ENCODE data around the gene RTN4RL1.

Gene RTN4RL1

DNA sequence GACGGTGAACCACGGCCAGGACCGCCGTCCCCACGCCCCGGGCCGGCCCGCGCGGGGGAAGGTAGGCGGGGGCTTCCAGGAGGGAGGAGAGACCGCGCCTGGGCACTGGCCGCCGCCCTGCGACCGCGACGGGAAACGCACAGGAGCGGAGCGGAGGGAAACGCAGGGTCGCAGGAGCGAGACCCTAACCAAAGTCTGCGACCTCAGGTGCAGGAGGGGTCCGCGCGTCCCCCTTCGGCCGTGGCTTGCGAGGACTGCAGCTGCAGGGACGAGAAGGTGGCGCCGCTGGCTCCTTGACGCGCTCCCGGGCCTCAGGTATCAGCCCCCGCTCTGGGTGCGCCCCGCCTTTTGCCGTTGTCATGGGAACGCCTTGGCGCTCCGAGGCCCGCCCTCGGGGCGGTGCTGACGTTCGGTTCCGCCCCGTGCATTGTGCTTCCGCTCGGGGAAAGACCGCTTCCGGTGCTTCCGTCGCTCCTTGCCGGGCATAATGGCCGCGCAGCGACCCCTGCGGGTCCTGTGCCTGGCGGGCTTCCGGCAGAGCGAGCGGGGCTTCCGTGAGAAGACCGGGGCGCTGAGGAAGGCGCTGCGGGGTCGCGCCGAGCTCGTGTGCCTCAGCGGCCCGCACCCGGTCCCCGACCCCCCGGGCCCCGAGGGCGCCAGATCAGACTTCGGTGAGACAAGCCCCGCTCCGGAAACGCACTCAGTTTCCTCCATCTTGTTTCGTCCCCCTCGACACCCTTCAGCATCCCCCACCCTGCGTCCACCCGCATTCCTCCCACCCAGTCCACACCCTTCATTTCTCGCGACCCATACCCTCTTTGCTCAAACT lies 16.6 kb upstream of the RTN4RL1 start, which contains the start of gene OVCA2:
Gene OVCA2, plus strand, starts transcription at position 462 of the 829 bp plus-strand sequence. Its CDS starts 26 bp downstream, at position 488.
- H3K36me3 Mint-ChIP-seq, result peaks cover 10% of the 10 kb centered on the region
- H3K4me3 Mint-ChIP-seq, result peak within 1 kb of the TSS; percentile 96
- peak within 1 kb of the TSS; percentile 95 for H3K27ac Mint-ChIP-seq
- H3K27me3 Mint-ChIP-seq, result no peaks in the 10 kb centered on the region
- H3K9me3 Mint-ChIP-seq, result no peaks in the 10 kb centered on the region
- H3K4me1 Mint-ChIP-seq, result peaks cover 17% of the 10 kb centered on the region

DNA sequence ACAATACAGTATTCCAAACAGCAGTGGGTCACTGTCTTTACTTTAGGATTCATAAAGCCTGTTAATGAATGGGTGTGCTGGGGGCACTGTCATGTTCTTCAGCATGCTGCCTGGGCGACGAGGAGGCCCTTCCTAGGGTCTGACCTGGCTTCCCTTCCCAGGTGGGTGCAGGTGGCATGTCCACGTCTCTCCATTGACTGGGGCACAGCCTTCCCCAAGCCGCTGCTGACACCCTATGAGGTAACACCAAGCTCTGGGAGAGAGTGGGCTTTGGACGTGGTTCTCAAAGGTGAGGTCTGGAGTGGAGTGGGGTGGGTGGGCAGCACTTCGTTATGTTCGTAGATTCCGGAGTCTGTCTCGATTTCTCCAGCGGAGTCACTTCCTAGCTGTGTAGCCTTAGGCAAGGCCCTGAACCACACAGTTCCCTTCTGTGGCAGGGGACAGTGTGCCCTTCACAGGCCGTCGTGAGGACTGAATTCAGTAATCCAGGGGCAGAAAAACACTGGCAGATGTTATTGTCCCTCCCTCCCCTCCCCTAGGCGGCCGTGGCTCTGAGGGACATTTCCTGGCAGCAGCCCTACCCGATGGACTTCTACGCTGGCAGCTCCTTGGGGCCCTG lies 15.9 kb upstream of the RTN4RL1 start:
- H3K27ac Mint-ChIP-seq, result no peak overlapping the region
- peaks cover 11% of the 10 kb centered on the region for H3K36me3 Mint-ChIP-seq
- peaks cover 17% of the 10 kb centered on the region for H3K4me1 Mint-ChIP-seq
- H3K4me3 Mint-ChIP-seq, result peak overlapping the region; percentile 62
- H3K27me3 Mint-ChIP-seq, result no peaks in the 10 kb centered on the region
- no peaks in the 10 kb centered on the region for H3K9me3 Mint-ChIP-seq

GRCh38 chr17:2040219-2040827 lies 15.2 kb upstream of the RTN4RL1 start:
- Mint-ChIP-seq H3K4me1 (peaks cover 17% of the 10 kb centered on the region), H3K36me3 (peaks cover 11% of the 10 kb centered on the region), H3K9me3 (no peaks in the 10 kb centered on the region), H3K4me3 (peak overlapping the region; percentile 62), H3K27me3 (no peaks in the 10 kb centered on the region), H3K27ac (no peak overlapping the region)

DNA sequence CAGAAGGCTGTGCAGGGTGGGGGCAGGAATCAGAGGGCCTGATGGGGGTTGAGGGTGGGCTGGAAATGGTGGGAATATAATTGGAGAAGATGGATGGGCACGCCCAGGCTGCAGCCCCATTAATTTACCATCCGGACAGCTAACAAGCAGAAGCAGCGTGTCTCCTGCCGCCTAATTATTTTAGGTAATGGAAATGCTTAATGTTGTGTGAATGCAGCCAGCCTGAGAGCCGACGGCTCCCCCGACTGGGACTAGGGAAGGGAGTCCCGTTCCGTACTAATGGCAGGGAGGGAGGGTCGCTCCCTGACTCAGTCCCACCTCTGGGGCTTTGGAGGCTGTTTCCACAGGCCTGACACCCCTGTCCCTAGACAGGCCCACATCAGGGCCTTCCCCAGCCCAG lies 12.0 kb upstream of the RTN4RL1 start:
- Mint-ChIP-seq H3K36me3 (peaks cover 7% of the 10 kb centered on the region), H3K9me3 (no peaks in the 10 kb centered on the region), H3K4me1 (peaks cover 14% of the 10 kb centered on the region), H3K4me3 (no peak overlapping the region), H3K27ac (no peak overlapping the region), H3K27me3 (no peaks in the 10 kb centered on the region)

DNA sequence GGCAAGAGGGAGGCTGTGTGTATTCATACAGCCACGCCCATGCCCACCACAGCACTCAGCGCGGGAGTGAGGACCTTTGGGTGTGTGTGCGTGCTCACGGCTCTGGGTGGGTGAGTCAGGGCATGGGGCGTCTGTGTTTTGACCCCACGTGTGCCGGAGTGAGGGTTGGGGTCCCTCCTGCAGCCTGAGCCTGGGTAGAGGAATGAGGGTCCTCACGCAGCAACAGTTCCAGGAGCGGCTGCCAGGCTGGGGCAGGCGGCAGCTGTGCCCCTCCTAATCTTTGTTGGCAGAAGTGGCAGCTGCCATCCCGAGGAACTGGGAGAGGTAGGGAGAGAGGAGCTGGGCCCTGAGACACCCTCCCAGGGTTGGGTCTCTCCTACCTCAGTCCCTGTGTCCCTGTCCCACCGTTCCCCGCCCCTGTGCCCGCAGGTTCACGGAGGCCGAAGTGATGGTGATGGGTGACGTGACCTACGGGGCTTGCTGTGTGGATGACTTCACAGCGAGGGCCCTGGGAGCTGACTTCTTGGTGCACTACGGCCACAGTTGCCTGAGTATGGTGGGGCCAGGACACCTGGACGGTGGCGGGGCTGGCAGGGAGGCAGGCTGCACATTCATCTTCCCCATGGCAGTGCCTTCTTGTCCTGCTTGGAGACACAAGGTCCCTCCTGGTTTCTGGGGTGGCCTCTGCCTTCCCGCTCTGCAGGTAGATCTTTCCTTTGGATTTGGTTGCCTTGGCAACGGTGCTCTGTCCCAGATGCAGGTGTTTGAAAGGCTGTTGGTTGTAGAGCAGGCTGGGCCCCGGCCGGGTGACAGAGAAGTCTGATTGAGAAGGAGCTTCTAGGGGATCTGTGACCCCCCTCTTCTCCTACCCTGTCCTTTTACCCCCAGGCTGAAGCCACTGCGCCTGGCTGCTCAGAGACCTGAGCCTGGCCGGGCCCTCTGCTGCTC lies 10.7 kb upstream of the RTN4RL1 start:
- Mint-ChIP-seq H3K27ac (peak overlapping the region; percentile 12), H3K4me3 (no peak overlapping the region), H3K9me3 (no peaks in the 10 kb centered on the region), H3K36me3 (peaks cover 7% of the 10 kb centered on the region), H3K27me3 (no peaks in the 10 kb centered on the region), H3K4me1 (peaks cover 21% of the 10 kb centered on the region)

DNA sequence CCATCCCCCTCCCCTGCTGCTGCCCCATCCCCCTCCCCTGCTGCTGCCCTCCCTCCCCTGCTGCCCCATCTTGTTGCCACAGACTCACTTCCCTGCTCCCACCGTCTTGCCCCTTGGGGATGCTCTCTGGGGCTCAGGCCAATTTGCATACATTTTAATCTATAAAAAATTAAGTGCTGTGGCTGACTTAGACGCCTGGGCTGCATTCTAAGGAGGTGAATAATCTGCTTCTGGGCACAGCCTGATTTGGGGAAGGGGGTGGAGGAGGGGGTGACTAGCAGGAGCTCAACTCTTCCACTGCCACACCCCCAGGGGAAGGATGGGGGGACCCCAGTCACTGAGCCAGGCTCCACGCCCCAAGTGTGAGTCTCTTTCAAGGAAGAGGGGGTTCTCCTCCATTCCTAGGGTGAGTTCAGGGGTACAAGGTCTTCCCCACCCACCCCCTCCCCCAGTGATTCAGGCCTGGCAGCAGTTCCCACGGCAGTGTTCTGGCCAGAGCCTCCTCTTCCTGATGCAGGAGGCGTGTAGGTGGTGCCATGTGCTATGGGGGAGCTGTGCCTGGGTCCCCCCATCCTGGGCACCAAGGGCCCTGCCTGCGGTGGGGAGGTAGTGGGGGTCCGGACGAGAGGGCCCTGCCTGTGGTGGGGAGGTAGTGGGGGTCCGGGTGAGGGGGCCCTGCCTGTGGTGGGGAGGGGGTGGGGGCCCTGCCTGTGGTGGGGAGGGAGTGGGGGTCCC lies 9.8 kb upstream of the RTN4RL1 start:
- Mint-ChIP-seq H3K27me3 (no peaks in the 10 kb centered on the region), H3K27ac (no peak overlapping the region), H3K36me3 (peaks cover 6% of the 10 kb centered on the region), H3K4me1 (peaks cover 24% of the 10 kb centered on the region), H3K4me3 (no peak overlapping the region), H3K9me3 (no peaks in the 10 kb centered on the region)

- no peak overlapping the region for H3K4me3 Mint-ChIP-seq
- peaks cover 5% of the 10 kb centered on the region for H3K36me3 Mint-ChIP-seq
- H3K4me1 Mint-ChIP-seq, result peaks cover 24% of the 10 kb centered on the region
- no peaks in the 10 kb centered on the region for H3K9me3 Mint-ChIP-seq
- H3K27ac Mint-ChIP-seq, result no peak overlapping the region
- H3K27me3 Mint-ChIP-seq, result no peaks in the 10 kb centered on the region
These were observed 9.0 kb upstream of the RTN4RL1 start for GRCh38 chr17:2034157-2034556.

DNA sequence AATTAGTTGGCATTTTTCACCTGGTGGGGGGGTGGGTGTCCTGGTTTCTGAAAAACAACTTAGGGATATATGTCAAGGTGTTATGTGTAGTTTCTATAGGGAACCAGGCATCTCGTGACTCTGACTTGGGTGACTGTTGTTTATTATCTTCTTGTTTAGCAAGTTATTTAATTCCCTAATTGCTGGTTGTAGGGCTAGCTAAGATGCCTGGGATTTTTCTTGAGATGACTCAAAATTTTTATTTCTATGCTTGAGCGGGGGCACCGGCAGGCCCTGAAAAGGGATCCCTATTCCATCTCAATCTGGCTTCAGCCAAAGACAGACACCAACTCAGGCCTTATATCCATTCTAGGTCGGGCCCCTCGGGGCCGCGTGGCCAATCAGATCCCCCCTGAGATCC lies 8.0 kb upstream of the RTN4RL1 start:
- H3K4me1 Mint-ChIP-seq, result peaks cover 24% of the 10 kb centered on the region
- H3K9me3 Mint-ChIP-seq, result no peaks in the 10 kb centered on the region
- H3K27me3 Mint-ChIP-seq, result no peaks in the 10 kb centered on the region
- no peak overlapping the region for H3K4me3 Mint-ChIP-seq
- H3K36me3 Mint-ChIP-seq, result peaks cover 5% of the 10 kb centered on the region
- no peak overlapping the region for H3K27ac Mint-ChIP-seq

DNA sequence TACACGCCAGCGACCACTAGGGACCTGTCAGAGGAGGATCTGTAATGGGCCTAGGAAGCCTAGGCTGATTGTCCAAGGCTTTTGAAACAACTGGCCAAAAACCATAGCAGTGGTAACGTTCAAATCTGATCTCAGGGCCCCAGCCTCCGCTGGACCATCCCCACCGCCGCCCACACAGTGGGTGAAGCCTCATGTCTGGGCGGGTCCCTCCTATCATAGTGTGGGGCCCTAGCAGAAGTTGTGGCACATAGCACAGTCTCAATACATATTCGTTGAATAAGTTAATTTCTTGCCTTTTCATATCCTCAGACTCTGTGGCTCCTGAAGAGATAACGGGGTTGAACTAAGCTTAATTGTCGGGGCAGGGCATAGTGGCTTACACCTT lies 5.6 kb upstream of the RTN4RL1 start:
- Mint-ChIP-seq H3K27me3 (peaks cover 9% of the 10 kb centered on the region), H3K4me1 (peaks cover 29% of the 10 kb centered on the region), H3K27ac (peak overlapping the region; percentile 89), H3K36me3 (no peaks in the 10 kb centered on the region), H3K4me3 (peak overlapping the region; percentile 94), H3K9me3 (no peaks in the 10 kb centered on the region)

GRCh38 chr17:2029911-2030778 lies 5.0 kb upstream of the RTN4RL1 start, which contains the start of gene DPH1:
Gene DPH1, plus strand, starts transcription at chr17:2030153. Its CDS starts 17 bp downstream, at chr17:2030170.
- peak within 1 kb of the TSS; percentile 89 for H3K27ac Mint-ChIP-seq
- H3K27me3 Mint-ChIP-seq, result peaks cover 12% of the 10 kb centered on the region
- H3K9me3 Mint-ChIP-seq, result no peaks in the 10 kb centered on the region
- H3K4me3 Mint-ChIP-seq, result peak within 1 kb of the TSS; percentile 94
- no peaks in the 10 kb centered on the region for H3K36me3 Mint-ChIP-seq
- peaks cover 31% of the 10 kb centered on the region for H3K4me1 Mint-ChIP-seq

GRCh38 chr17:2028737-2029136 lies 3.6 kb upstream of the RTN4RL1 start:
- H3K27ac Mint-ChIP-seq, result no peak overlapping the region
- no peaks in the 10 kb centered on the region for H3K9me3 Mint-ChIP-seq
- no peak overlapping the region for H3K4me3 Mint-ChIP-seq
- no peaks in the 10 kb centered on the region for H3K36me3 Mint-ChIP-seq
- H3K4me1 Mint-ChIP-seq, result peaks cover 31% of the 10 kb centered on the region
- H3K27me3 Mint-ChIP-seq, result peaks cover 13% of the 10 kb centered on the region

- no peak overlapping the region for H3K4me3 Mint-ChIP-seq
- no peaks in the 10 kb centered on the region for H3K36me3 Mint-ChIP-seq
- peaks cover 28% of the 10 kb centered on the region for H3K4me1 Mint-ChIP-seq
- no peak overlapping the region for H3K27ac Mint-ChIP-seq
- H3K9me3 Mint-ChIP-seq, result no peaks in the 10 kb centered on the region
- peaks cover 13% of the 10 kb centered on the region for H3K27me3 Mint-ChIP-seq
These were observed 3.1 kb upstream of the RTN4RL1 start for GRCh38 chr17:2028234-2028614.

DNA sequence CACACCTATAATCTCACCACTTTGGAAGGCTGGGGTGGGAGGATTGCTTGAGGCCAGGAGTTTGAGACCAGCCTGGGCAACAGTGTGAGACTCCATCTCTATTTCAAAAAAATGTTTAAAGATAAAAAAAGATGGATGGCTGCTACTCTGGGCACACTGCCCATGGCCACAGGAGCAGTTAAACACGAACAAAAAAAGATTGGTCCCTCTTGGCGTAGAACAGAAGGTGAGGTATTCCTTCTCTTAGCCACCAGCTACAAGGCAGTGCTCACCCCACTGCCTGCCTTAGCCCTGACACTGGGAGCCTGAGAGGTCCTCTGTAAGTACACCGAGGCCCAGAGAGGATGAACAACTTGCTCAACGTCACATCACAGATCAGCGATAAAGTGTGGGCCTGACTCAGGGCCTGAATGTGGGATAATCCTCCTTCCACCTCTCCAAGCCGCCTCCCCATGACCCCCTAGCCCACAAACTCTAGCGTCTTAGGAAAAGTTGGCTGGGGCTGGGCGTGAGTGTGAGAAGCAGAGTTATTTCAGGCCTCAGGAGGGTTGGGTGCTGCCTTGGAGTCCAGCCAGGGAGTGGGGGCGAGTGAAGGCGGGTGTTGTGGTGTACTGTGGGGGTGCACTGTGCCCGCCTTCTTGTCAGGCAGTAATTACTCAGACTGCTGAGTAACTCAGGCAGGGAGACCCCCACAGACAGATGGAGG lies 2.5 kb upstream of the RTN4RL1 start:
- H3K27me3 Mint-ChIP-seq, result peaks cover 13% of the 10 kb centered on the region
- peak overlapping the region; percentile 74 for H3K27ac Mint-ChIP-seq
- H3K4me3 Mint-ChIP-seq, result no peak overlapping the region
- H3K36me3 Mint-ChIP-seq, result no peaks in the 10 kb centered on the region
- no peaks in the 10 kb centered on the region for H3K9me3 Mint-ChIP-seq
- peaks cover 25% of the 10 kb centered on the region for H3K4me1 Mint-ChIP-seq

All from activated naive CD4-positive, alpha-beta T cell treated with anti-CD3 and anti-CD28 coated beads, Interleukin-2, amount 50 U/mL, for 24 hours (primary cell).